Sciatic nerve (tissue), 2 donors: ENCODE measurements around the gene FGF14. TPM values are rescaled to one million over a fixed set of nuclear protein-coding genes. Genes with fewer than 3 reads are reported as not detected.

Experiments
- ATAC-seq: fragments of 200-7000 bp; cut with Tn5 transposase; one replicate; pipeline ENCODE4 v1.9.1; 2020; ENCODE audit warnings: mild to moderate bottlenecking, moderate library complexity
- DNase-seq: peaks from one replicate; pipeline ENCODE4 v3.0.0-alpha.2; 2020; ENCODE audit warnings: low spot score
- intact Hi-C: fragments of 100-400 bp; cut with DNase I; formaldehyde crosslinking; loops from one replicate; pipeline ENCODE4 v1.14.2; 2022
- total RNA-seq: library from RNA; stranded (reverse); fragmentation: NEBNext Ultra II Directional; extraction: Animal tissue kit (Norgen Biotek cat#: 25700); gene quantifications from one replicate; pipeline ENCODE4 v1.2.1, GENCODE V29; 2021
- donor health status: DM: no; HTN: no; CAD: no.
- donor health status: DM: no; HTN: no; CAD: no.

Gene FGF14
- total RNA-seq, 1 donor from 2014 or later, result 1.4 TPM

DNA sequence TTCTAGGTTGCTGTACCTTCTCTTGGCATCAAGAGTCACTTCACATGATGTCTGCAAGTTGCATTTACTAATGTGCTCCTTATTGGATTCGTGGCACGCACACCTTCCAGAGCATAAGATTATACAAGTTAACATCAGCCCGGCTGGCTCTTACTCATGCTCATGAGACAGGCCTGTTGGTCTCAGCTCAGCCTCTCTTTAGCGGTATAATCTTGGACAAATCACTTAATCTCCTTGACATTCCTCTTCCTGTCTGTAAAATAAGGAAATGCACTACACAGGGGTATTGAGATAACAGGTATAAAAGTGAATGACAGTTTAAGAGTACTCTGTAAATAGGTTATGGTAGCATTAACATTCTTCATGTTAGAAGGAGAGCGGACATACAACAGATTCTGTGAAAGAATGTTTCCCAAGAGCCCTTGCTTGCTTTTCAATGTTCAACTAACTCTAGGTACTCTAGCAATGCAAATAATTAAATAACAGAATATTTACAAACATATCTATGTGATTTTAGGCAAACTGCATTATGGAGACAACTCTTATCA is 181.1 kb downstream of the FGF14 start:
- intact Hi-C loops, result no loop called here
- DNase-seq (no peak), ATAC-seq (no peak)

DNA sequence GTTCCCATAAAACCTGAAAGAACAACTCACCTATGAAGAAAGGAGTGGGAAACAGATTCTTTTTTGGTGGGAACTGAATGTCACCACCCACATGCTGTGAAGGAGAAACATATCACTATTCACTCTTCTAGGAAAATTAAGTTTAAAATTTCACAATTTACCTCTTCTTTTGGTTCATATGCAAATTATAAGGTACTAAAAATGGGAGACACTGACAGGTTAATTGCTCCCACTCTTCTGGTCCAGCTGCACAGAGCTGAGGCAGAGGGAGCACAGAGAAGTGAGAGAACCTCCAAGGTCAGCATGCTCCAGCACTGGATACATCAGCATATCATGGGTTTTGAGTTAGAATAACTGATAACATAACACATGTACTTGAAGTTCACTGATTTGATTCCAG is 186.9 kb downstream of the FGF14 start:
- ATAC-seq (no peak), DNase-seq (no peak)
- intact Hi-C loops, result no loop called here

DNA sequence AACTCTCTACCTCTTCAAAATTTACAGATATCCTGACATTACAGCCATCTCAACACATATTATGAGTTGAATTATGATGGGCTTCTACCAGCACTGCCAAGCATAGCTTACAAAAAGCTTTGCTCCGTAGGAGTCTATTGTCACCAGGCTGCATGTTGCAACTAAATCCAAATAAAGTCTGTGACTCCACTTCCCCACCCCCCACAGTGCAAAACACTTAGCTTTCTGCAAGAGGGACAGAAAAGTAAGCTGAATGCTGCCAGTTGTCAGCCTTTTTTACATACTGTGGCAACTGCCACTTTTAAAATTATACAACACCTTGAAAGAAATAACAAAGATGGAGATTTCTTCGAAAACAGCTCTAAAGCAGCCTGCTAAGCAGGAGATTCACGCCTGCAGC is 189.1 kb downstream of the FGF14 start:
- DNase-seq (no peak), ATAC-seq (no peak)
- intact Hi-C loops, result no loop called here

DNA sequence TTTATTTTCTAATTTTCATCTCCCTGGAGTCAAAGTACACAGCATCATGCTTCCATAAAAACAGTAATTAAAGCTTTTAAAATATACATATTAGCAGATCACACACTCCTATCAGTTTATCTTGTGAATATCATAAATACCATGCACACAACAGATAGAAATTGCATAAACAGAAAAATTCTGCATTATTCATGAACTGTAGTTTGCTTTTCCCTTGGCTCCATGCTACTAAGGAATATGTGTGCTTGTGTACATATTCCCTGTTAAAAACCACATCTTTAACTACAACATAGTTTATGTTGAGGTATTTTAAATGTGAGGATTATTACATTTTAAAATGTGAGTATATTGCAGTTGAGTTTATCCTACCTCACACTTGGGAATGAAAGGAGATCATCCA is 193.5 kb downstream of the FGF14 start:
- ATAC-seq, result no peak
- DNase-seq, result no peak
- intact Hi-C loops, result no loop called here

DNA sequence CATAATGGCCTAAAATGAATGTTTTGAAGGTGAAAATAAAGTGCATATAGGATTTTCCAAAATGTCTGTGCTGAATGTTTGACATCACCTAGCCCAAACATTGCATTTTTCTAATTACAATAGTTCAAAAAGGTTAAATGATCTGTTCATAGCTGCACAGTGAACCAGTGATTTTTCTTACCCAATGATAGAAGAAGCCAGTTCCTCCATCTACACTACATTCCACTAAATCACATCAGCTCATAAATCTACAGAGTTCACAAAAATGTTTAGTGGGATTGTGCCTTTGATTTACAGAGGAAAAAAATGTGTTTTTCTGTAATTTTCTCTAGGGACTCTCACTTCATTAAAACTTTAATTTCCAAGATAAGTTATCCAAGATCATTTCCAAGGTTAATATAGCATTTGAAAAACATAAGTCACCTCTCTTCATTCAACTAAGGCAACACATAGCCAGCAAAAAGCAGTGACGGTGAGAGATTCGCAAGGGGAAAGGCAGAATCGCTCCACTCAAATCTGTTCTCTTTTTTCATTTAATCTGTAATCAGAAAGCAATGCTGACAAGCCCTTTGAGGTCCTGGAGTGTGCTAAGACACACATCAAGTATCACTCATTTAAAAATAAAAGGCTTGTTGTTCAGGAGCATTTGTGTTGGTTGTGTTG is 194.0 kb downstream of the FGF14 start:
- ATAC-seq, result no peak
- intact Hi-C loops, result no loop called here

DNA sequence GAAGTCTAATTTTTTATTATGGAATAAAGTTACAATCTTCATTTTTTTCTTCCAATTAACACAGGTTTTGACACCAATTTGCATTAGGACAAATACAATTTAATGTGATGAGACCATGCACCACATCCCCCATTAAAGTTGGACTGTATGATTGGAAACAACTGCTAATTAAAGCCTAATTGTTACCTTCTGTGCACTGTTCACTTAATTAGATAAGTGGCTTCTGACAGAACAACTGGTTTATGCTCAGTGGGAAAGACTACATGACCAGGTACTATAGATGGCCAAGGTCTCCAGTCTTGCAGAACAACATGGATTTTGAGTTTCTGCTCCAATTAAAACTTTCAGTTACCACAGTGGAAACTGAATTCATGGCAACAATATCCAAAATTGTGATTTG is 198.1 kb downstream of the FGF14 start:
- intact Hi-C loops, result no loop called here
- ATAC-seq, result no peak
- DNase-seq, result no peak

More for the DNA sequence above, 194.0 kb downstream of the FGF14 start:
- no peak for DNase-seq

DNA sequence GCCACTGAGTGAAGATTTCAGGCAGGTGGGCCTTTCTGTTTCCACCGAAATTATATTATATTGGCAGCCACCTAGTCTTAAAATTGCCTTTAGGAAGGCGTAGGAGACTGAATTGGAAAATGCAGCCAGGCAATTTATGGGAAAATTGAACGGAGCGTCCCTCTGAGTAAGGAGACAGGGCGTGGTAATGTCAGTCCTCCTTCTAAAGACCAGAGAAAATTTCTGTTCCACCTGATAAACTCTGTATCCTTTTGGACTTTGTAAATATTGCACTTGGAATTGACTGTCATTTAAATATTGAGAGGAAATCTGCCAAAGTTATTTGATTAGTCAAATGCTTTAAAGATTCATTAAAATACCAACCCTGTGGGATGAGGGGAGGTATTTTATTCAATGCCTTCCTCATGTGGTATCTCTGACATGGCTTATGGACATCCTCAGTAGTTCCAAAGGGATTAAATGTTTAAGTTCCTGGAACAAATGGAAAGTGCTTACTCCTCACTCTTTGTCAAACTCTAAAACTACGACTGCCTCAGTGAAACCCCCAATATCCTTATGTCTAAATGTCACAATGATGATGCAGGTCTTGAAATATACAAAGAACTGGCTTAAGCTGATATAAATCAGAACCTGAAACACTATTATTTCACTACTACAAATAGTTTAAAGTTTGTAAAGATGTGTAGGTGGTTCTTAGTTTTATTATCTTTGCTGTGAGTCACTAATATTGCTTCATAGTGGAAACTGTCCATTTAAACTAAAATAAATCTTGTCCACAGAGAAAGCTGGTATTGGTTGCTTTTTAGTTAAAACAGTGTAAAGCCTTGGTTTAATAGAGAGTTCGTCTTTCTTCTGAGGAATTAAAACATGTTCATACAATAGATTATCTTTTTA is 203.2 kb downstream of the FGF14 start:
- intact Hi-C loops, result no loop called here
- DNase-seq (no peak), ATAC-seq (no peak)

DNA sequence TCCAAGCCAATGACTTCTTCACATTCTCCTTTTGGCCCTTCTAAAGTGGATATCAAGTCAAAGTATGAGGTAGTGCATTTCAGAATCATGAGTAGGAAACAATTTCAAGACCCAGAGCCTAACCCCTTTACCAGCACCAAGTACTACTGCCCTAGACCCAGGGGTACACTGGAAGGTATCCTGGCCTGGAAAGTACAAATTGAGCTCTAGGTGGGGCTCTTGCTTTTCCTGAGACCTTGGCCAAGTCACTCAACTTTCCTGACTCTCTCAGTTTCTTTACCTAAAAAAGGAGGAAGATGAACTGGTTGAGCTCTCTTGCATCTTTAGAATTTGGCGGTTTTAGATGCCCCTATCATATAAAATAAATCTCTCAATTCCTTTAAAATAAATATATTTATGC is 204.7 kb downstream of the FGF14 start:
- DNase-seq (no peak), ATAC-seq (no peak)
- intact Hi-C loops, result no loop called here

DNA sequence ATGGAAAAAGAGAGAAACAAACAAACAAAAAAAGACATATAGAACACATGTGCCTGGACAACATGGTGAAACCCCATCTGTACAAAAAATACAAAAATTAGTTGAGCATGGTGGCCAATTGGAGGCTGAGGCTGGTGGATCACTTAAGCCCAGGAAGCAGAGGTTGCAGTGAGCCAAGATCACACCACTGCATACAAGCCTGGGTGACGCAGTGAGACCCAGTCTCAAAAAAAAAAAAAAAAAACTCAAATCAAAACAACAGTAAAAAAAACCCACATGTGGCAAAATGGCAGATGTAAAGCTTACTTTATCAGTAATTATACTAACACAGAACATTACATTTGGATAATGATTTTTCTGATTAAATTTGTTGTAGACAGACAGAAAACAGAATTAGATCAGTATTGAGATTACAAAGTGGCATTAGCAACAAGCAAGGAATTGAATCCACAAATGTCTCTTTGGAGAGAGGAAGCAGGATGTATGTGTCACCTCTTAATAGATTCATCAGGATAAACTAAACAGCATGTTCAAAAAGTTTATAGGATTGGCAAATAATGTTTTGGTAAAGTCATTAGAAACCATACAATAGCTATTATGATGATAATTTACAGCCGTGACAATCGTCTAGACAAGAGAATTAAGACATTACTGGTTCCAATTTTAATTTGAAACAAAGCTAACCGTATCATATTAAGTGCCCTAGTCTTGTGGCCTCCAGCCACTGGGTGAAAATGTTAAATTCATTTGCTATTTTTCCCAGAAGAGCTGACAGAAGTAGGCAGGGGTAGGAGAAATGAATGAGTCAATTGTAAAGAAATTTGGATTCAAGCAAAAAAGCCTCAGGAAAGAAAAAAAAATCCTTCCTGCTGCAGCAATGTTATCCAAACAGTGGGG is 206.0 kb downstream of the FGF14 start:
- DNase-seq, result no peak
- intact Hi-C loops, result no loop called here
- peak; percentile 10 for ATAC-seq

DNA sequence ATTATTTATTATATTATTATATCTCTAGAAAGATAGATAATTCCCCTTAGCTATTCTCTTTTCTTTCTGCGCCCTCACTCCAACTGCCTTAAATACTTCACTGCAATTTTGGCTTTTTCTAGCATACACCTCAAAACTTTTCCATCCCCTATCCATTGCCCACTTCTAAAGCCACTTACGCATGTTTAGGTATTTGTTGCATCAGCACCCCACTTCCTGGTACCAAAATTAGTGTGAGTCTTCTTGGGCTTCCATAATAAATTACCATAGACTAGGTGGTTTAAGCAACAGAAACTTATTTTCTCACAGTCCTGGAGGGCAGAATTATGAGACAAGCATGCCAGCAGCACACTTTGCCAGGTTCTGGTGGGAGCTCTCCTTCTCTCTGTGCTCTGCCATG is 209.0 kb downstream of the FGF14 start:
- intact Hi-C loops, result no loop called here
- ATAC-seq, result no peak
- DNase-seq, result no peak

DNA sequence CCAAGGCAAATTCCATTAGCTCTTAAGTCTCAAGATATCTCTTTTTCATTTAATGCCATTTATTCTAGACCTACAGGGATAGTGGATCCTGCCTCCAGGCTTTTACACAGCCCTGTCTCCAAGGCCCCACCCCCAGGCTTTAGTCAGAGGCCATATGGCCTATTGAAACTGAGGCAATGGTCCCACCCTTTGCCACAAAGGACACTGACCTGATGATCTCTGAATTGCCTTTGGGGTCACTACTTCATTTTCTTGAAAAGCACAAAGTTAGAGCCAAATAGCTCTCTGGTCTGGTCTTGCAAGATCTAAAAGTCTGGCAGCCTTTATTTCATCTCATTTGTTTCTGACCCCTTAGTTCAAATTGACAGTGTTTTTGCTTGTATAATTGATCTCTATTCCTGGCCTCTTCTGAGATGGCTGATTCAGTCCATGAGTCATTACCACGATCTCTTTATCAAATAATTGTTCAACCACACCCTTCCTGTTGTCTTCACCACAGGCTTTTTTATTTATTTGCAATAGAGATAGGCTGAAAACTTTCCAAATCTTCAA is 209.8 kb downstream of the FGF14 start:
- ATAC-seq, result no peak
- intact Hi-C loops, result no loop called here
- no peak for DNase-seq

DNA sequence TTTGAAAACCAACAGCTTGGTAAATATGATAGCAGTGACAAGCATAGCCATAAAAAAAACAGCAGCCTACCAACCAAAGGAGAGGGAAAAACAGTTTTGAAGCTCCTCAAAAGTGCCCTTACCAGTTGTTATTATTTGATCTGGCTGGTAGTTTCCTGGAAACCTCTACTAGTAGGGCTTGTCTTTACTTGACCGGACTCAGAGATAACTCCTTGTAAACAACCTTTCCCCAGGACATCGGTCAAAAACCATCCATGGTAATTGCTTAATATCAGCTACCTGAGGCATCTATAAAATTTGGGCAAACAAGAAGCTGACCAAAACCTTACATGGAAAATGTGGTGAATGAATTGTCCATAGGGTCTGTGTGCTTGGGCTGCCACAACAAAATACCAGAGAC is 210.9 kb downstream of the FGF14 start:
- ATAC-seq, result no peak

DNA sequence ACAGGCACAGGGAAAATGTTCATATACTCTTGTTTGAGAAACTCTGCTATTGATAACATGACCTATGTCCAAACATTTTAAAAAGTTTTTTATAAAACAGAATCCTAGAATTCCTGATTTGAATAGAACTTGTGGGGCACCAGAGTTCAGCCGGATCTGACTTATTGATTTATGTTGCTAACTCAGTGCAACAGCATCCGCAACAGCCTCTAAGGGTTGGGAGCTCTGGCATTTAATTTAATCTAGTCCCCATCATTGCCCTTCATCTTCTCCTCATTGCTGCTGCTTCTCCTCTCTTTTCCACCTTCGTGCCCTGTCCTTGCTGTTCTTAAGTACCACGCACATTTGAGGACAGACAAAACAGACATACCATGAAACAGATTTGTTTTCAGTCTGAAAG is 214.5 kb downstream of the FGF14 start:
- intact Hi-C loops, result no loop called here
- ATAC-seq (no peak), DNase-seq (no peak)

More for the DNA sequence above, 210.9 kb downstream of the FGF14 start:
- intact Hi-C loops, result no loop called here
- no peak for DNase-seq

DNA sequence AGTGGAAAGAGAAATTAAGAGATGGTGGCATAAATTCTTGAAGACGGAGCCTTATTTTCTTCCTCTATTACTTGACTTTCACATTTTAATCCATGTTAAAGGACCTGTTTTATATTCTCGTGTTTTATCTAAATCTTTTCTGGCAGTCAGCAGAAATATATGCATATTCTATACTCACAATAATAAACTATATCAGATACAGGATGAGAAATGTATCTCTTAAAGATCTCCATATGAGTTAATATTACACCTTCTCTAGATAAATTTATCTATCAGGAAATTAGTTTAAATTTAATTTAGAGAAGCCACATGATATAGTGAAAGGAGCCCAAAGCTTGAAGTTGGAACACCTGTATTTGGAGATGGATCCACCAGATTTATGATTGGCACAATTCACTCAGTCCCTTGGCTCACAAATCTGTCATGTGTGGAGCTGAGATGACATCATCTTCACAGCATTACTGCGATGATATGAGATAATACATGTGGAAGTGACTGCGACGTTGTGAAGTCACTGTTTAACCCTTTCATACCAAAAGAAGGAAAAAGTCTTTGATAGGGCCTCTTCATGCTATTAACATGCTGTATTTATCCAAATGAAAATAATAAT is 216.4 kb downstream of the FGF14 start:
- intact Hi-C loops, result no loop called here

DNA sequence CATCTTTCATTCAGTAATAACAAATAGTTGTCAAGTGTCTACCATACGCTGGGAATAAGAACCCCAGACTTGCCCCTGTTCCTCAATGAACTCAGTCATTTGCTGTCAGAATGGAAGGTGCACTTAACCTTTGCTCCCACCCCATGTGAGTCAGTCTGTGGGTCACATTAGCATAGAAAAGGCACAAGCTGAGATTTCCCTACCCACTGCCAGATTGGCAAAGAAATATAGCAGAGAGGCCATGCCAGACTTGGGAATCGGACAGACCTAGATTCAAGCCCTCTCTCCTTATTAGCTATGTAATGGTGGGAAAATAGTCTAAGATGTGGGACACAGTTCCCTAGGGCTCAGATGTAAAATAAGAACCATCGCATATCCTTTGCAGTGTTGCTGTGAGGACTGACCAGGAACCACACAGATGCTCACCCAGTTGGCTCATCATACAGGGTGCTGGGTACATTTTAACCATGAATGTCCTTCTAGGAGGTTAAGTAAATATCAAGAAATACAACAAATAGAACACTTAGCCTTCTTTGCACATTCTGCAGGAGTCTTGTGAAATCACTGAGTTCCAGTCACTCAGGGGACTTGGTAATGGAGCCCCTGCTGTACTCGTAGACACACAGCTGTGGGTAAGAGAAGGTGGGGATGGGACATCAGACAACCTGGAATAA is 218.2 kb downstream of the FGF14 start:
- DNase-seq, result no peak
- peak; percentile 30 for ATAC-seq
- intact Hi-C loops, result no loop called here

More for the DNA sequence above, 216.4 kb downstream of the FGF14 start:
- ATAC-seq (no peak), DNase-seq (no peak)

DNA sequence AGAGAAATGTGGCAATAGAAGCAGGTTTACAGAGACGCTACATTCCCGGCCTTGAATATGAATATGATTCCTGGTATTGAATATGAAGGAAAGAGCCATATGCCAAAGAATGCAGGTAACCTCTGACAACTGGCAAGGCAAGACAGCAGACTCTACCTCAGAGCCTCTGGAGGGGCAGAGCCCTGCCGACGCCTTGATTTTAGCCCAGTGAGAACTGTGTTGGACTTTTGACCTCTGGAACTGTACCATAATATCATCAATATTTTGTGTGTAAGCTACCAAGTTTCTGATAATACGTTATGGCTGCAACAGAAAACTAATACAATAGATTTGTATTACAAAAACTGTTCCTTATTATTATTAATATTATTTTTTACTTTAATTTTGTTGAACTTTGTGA is 219.7 kb downstream of the FGF14 start:
- DNase-seq (no peak), ATAC-seq (no peak)
- intact Hi-C loops, result no loop called here

DNA sequence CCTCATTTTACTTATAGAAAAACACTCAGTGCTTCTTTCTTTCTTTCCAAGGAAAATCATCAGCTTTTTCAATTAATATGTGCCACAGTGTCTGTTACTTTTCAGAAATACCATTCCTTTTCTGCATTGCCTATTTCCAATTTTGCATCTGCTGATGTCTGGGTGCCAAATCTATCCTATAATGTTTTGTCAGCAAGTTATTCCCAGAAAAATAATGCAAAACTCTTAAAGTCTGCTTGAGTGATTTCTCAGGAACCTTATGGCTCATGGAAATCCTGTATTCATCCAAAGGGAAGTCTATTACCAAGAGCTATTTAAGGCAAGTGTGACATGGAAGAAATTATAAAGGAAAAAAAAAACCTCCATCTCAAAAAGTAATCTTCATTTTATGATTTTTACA is 224.4 kb downstream of the FGF14 start:
- intact Hi-C loops, result no loop called here
- ATAC-seq (no peak), DNase-seq (no peak)

DNA sequence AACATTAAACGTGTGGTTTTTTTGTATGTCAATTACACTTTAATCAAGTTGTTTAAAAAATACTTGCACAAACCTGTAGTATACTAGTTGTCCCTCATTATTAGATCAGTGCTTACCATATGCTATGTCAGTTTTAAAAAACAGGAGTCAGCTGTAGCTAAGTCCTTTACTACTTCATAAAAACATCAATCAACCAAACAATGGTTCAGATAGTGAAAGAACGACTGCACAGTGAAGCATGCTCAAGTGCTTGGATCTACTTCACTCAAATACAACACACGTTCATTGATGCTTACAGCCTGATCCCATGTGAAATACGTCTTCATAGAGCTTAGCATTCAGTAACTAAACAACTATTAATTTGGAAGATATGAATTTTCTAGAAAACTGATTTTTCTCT is 225.0 kb downstream of the FGF14 start:
- intact Hi-C loops, result no loop called here
- DNase-seq, result no peak
- ATAC-seq, result no peak
